Measurements from ENCODE around the gene LIN37. TPM values are rescaled to one million over a fixed set of nuclear protein-coding genes. Genes with fewer than 3 reads are reported as not detected.

Gene LIN37
- total and polyA plus RNA-seq, 2 of the 13 experiments (the other 11 are each of a cell fraction or from before 2014, with no cell fraction given), result 6.3 to 8.7 TPM

DNA sequence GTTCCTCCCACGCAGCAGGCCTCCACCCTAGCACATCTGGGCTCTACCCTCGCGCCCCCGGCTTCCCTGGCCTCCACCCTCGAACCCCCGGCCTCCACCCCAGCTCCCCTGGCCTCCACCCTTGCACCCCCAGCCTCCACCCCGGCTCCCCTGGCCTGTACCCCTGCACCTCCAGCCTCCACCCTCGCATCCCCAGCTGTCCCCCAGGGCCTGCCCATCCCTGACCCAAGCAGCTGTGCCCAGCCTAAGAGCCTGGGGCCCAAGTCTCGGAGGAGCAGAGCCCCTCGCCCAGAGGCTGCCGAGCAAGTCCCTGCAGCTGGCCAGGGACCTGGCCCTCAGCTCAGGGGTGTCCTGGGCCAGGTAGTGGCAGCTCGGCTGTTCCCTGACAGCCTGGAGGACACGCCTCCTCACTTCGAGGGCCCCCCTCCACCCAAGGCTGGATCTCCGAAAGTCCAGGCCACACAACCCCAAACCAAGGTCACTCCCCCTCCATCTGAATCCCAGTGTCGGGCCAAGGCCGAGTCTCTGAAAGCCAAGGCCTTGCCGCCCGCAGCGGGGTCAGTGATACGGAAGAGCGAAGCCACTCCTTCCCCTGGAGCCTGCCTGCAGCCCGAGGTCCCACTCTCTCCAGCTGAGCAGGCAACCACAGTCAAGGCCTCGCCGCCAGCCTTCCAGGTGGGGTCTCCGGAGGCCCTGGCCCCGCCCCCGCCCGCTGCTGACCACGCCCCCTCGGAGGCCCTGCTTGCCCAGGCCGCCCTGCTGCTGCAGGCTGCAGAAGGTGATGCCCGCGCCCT lies 19.1 kb downstream of the LIN37 start (continued):
- TF ChIP-seq ZNF569 (CRISPR knock-in tag; IDR thresholded peaks at IDR 0.05; ENCODE audit: borderline replicate concordance) (no peak), MIER3 (CRISPR knock-in tag; IDR thresholded peaks at IDR 0.05; ENCODE audit: borderline replicate concordance) (0 out of 2 replicates have a peak, but pooled peaks have one; percentile 39), THYN1 (CRISPR knock-in tag; IDR thresholded peaks at IDR 0.05; ENCODE audit: borderline replicate concordance, low read depth) (no peak), ZSCAN31 (CRISPR knock-in tag; IDR thresholded peaks at IDR 0.05; ENCODE audit: low read depth) (no peak), GATAD2A (CRISPR knock-in tag; IDR thresholded peaks at IDR 0.05) (0 out of 2 replicates have a peak, but pooled peaks have one; percentile 37), HOXA3 (CRISPR knock-in tag; IDR thresholded peaks at IDR 0.05) (peak; percentile 25; the same call in 1 of the 2 replicates), LCORL (IDR thresholded peaks at IDR 0.05) (no peak), LCORL (CRISPR knock-in tag; IDR thresholded peaks at IDR 0.05) (0 out of 2 replicates have a peak, but pooled peaks have one; percentile 37), HHEX (CRISPR knock-in tag; IDR thresholded peaks at IDR 0.05) (no peak), ZNF138 (CRISPR knock-in tag; IDR thresholded peaks at IDR 0.05; ENCODE audit: low read depth) (no peak), FOXO1 (CRISPR knock-in tag; IDR thresholded peaks at IDR 0.05) (0 out of 2 replicates have a peak, but pooled peaks have one; percentile 10), ZNF567 (CRISPR knock-in tag; IDR thresholded peaks at IDR 0.05; ENCODE audit: borderline replicate concordance) (no peak), SCMH1 (CRISPR knock-in tag; IDR thresholded peaks at IDR 0.05; ENCODE audit: borderline replicate concordance) (no peak), ZNF788 (CRISPR knock-in tag; IDR thresholded peaks at IDR 0.05; ENCODE audit: borderline replicate concordance) (no peak), SP5 (CRISPR knock-in tag; IDR thresholded peaks at IDR 0.05; ENCODE audit: borderline replicate concordance, low read depth) (0 out of 2 replicates have a peak, but pooled peaks have one; percentile 25), MXI1 (IDR thresholded peaks at IDR 0.05; ENCODE audit: borderline replicate concordance, low read depth, low read length) (peak; percentile 22; the same call in 1 of the 3 replicates), MTA1 (CRISPR knock-in tag; IDR thresholded peaks at IDR 0.05; ENCODE audit: borderline replicate concordance) (0 out of 2 replicates have a peak, but pooled peaks have one; percentile 32), RFXAP (CRISPR knock-in tag; IDR thresholded peaks at IDR 0.05; ENCODE audit: borderline replicate concordance) (no peak)
- TF ChIP-seq, protein P1, sequence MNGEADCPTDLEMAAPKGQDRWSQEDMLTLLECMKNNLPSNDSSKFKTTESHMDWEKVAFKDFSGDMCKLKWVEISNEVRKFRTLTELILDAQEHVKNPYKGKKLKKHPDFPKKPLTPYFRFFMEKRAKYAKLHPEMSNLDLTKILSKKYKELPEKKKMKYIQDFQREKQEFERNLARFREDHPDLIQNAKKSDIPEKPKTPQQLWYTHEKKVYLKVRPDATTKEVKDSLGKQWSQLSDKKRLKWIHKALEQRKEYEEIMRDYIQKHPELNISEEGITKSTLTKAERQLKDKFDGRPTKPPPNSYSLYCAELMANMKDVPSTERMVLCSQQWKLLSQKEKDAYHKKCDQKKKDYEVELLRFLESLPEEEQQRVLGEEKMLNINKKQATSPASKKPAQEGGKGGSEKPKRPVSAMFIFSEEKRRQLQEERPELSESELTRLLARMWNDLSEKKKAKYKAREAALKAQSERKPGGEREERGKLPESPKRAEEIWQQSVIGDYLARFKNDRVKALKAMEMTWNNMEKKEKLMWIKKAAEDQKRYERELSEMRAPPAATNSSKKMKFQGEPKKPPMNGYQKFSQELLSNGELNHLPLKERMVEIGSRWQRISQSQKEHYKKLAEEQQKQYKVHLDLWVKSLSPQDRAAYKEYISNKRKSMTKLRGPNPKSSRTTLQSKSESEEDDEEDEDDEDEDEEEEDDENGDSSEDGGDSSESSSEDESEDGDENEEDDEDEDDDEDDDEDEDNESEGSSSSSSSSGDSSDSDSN (CRISPR knock-in tag; IDR thresholded peaks at IDR 0.05), result peak; percentile 62
- TF ChIP-seq, protein P2, sequence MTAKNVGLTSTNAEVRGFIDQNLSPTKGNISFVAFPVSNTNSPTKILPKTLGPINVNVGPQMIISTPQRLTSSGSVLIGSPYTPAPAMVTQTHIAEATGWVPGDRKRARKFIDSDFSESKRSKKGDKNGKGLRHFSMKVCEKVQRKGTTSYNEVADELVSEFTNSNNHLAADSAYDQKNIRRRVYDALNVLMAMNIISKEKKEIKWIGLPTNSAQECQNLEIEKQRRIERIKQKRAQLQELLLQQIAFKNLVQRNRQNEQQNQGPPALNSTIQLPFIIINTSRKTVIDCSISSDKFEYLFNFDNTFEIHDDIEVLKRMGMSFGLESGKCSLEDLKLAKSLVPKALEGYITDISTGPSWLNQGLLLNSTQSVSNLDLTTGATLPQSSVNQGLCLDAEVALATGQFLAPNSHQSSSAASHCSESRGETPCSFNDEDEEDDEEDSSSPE (CRISPR knock-in tag; IDR thresholded peaks at IDR 0.05), result 0 out of 2 replicates have a peak, but pooled peaks have one; percentile 21
- TF ChIP-seq, protein P3, sequence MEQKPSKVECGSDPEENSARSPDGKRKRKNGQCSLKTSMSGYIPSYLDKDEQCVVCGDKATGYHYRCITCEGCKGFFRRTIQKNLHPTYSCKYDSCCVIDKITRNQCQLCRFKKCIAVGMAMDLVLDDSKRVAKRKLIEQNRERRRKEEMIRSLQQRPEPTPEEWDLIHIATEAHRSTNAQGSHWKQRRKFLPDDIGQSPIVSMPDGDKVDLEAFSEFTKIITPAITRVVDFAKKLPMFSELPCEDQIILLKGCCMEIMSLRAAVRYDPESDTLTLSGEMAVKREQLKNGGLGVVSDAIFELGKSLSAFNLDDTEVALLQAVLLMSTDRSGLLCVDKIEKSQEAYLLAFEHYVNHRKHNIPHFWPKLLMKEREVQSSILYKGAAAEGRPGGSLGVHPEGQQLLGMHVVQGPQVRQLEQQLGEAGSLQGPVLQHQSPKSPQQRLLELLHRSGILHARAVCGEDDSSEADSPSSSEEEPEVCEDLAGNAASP (CRISPR knock-in tag; IDR thresholded peaks at IDR 0.05; ENCODE audit: borderline replicate concordance), result peak; percentile 61; the same call in 1 of the 2 replicates
- TF ChIP-seq, protein P4, sequence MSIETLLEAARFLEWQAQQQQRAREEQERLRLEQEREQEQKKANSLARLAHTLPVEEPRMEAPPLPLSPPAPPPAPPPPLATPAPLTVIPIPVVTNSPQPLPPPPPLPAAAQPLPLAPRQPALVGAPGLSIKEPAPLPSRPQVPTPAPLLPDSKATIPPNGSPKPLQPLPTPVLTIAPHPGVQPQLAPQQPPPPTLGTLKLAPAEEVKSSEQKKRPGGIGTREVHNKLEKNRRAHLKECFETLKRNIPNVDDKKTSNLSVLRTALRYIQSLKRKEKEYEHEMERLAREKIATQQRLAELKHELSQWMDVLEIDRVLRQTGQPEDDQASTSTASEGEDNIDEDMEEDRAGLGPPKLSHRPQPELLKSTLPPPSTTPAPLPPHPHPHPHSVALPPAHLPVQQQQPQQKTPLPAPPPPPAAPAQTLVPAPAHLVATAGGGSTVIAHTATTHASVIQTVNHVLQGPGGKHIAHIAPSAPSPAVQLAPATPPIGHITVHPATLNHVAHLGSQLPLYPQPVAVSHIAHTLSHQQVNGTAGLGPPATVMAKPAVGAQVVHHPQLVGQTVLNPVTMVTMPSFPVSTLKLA (IDR thresholded peaks at IDR 0.05), result no peak
- TF ChIP-seq, protein P5, sequence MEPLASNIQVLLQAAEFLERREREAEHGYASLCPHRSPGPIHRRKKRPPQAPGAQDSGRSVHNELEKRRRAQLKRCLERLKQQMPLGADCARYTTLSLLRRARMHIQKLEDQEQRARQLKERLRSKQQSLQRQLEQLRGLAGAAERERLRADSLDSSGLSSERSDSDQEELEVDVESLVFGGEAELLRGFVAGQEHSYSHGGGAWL (CRISPR knock-in tag; IDR thresholded peaks at IDR 0.05), result no peak
